Hindlimb muscle (tissue), 1 donor: ENCODE results near the gene SLC10A3. TPM values are rescaled to one million over a fixed set of nuclear protein-coding genes. Genes with fewer than 3 reads are reported as not detected.
A peak's percentile ranks its signal among the peaks of the same experiment; 100 is the strongest.

Experiments
- DNase-seq: peaks from one replicate; pipeline ENCODE4 v3.0.0-alpha.2; 2013
- polyA plus RNA-seq: library from polyadenylated mRNA; unstranded; fragments of 120-200 nt; gene quantifications from one replicate; pipeline ENCODE4 v1.2.1, GENCODE V29; 2013; ENCODE audit not compliant: insufficient read length

Gene SLC10A3
- polyA plus RNA-seq: 12.2 TPM

- DNase-seq: peak; percentile 90
These were observed at the start of gene SLC10A3 for GRCh38 chrX:154490414-154491083. Gene SLC10A3, minus strand, starts transcription at chrX:154490629. Its CDS starts 1,689 bp downstream, at chrX:154488940.

GRCh38 chrX:154539077-154539476 lies 48.6 kb upstream of the SLC10A3 start:
- no peak for DNase-seq

- DNase-seq: no peak
These were observed 45.5 kb upstream of the SLC10A3 start for GRCh38 chrX:154535892-154536291.

GRCh38 chrX:154534526-154535322 lies 44.3 kb upstream of the SLC10A3 start:
- peak; percentile 87 for DNase-seq

- no peak for DNase-seq
These were observed 42.3 kb upstream of the SLC10A3 start for GRCh38 chrX:154532690-154533089.

- DNase-seq: no peak
These were observed 41.2 kb upstream of the SLC10A3 start for GRCh38 chrX:154531626-154532025.

GRCh38 chrX:154530286-154530685 lies 39.9 kb upstream of the SLC10A3 start:
- DNase-seq: no peak

GRCh38 chrX:154529206-154529612 lies 38.8 kb upstream of the SLC10A3 start:
- no peak for DNase-seq

- DNase-seq: peak; percentile 88
These were observed 36.7 kb upstream of the SLC10A3 start for GRCh38 chrX:154526901-154527675.

- DNase-seq: no peak
These were observed 35.4 kb upstream of the SLC10A3 start for GRCh38 chrX:154525606-154526490.

GRCh38 chrX:154519389-154519788 lies 29.0 kb upstream of the SLC10A3 start:
- DNase-seq: no peak

- DNase-seq: no peak
These were observed 26.8 kb upstream of the SLC10A3 start for GRCh38 chrX:154517101-154517781.

- peak; percentile 59 for DNase-seq
These were observed 26.2 kb upstream of the SLC10A3 start for GRCh38 chrX:154516656-154517100.

GRCh38 chrX:154515966-154516655 lies 25.7 kb upstream of the SLC10A3 start, which contains the start of gene FAM3A:
Gene FAM3A, minus strand, starts transcription at chrX:154516232. Its CDS starts 460 bp downstream, at chrX:154515772.
- peak; percentile 89 for DNase-seq

- peak; percentile 24 for DNase-seq
These were observed 24.9 kb upstream of the SLC10A3 start for GRCh38 chrX:154515090-154515965.

GRCh38 chrX:154513716-154514115 lies 23.3 kb upstream of the SLC10A3 start:
- DNase-seq: no peak

GRCh38 chrX:154512879-154513553 lies 22.6 kb upstream of the SLC10A3 start:
- no peak for DNase-seq

- no peak for DNase-seq
These were observed 21.3 kb upstream of the SLC10A3 start for GRCh38 chrX:154511761-154512160.

- no peak for DNase-seq
These were observed 19.0 kb upstream of the SLC10A3 start for GRCh38 chrX:154509455-154509854.
